ENCODE data around the gene HHIPL1.

DNA sequence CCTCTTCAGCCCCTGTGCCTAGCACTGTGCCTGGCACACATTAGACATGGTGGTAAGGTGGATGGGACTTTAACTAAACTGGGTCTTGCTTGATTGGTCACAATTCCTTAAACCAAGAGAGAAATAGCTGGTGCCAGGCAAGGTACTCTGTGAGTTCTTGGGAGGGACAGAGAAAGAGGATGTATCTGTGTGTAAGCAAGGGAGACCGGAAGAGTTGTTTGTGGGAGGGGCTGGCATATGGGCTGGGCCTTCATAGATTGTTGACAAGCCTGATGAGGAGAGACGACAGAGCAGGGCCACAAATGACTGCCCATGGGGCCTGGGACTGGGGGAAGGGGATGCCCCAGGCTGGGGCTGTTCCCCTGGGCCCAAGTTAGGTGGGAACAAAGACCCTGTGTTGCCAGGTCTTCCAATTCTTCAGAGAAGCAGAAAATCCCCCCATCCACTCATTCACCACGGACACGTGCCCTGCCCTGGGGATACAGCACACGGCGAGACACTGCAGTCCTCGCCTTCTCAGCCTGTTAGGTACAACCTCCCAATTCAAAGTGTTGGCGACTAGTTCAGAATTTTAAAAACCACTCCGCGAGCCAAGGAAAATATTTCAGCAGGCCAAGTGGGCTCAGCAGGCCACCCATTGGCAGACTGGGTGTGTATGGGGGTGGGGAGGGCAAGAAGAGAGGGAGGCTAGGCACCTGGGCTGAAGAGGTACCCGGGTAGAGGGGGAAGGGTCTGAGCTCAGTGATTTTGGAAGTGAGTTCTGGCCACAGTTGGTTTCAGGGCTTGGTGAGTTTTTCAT lies 27.8 kb downstream of the HHIPL1 start:
- TF ChIP-seq POLR2AphosphoS5 (IDR thresholded peaks at IDR 0.05; ENCODE audit: low read depth, low read length) = no peak
- no peak for TF ChIP-seq TAF1 (IDR thresholded peaks at IDR 0.05; ENCODE audit: low read depth, low read length)
- no peak for TF ChIP-seq POLR2A (IDR thresholded peaks at IDR 0.05; ENCODE audit: low read depth, low read length)
- TF ChIP-seq SPI1 (IDR thresholded peaks at IDR 0.05; ENCODE audit: low read depth, low read length) = no peak

Data from GM12891 (cell line).